Testis (tissue), 3 donors: ENCODE data around the gene NAIF1. TPM values are rescaled to one million over a fixed set of nuclear protein-coding genes. Genes with fewer than 3 reads are reported as not detected.
A peak's percentile ranks its signal among the peaks of the same experiment; 100 is the strongest.

Source experiments
- DNase-seq: peaks from one replicate; pipeline ENCODE4 v3.0.0-alpha.2; 2019
- H3K27ac ChIP-seq, 2 donors: fragments of 200-600 bp; sonication (generic); one replicate each; pipeline ENCODE4 v1.5.1; 2019
- H3K27me3 ChIP-seq: fragments of 200-600 bp; sonication (generic); one replicate; pipeline ENCODE4 v1.5.1; 2019
- H3K36me3 ChIP-seq: fragments of 200-600 bp; sonication (generic); one replicate; pipeline ENCODE4 v1.5.1; 2017; ENCODE audit warnings: low read depth; ENCODE audit errors: missing control alignments
- H3K4me1 ChIP-seq: fragments of 200-600 bp; sonication (generic); one replicate; pipeline ENCODE4 v1.5.1; 2019
- H3K4me3 ChIP-seq, 2 donors: fragments of 200-600 bp; sonication (generic); one replicate each; pipeline ENCODE4 v1.5.1; 2017 to 2019
- H3K9me3 ChIP-seq: fragments of 200-600 bp; sonication (generic); one replicate; pipeline ENCODE4 v1.5.1; 2017
- CTCF ChIP-seq, 3 experiments: fragments of 450-650 bp in 2 of 3; fragments of 200-600 bp in 1 of 3; sonication (generic) in 1 of 3; IDR thresholded peaks; one replicate each; pipeline ENCODE4 v1.5.1; 2016 to 2019; ENCODE audit warnings: antibody characterized with exemption in 3 of 3, mild to moderate bottlenecking in 2 of 3, moderate library complexity in 1 of 3
- POLR2A ChIP-seq: fragments of 450-650 bp; IDR thresholded peaks from one replicate; pipeline ENCODE4 v1.6.1; 2017; ENCODE audit warnings: antibody characterized with exemption, mild to moderate bottlenecking, moderate library complexity
- WGBS, 2 donors: methylation state at CpG; one replicate each; pipeline ENCODE4 v1.1.5; 2018; 5-methylcytosine and 5-hydroxymethylcytosine counted together
- intact Hi-C: fragments of 100-400 bp; cut with DNase I; formaldehyde crosslinking; loops from one replicate; pipeline ENCODE4 v1.15.1; 2023; ENCODE audit warnings: low total_unique reads
- polyA plus RNA-seq: library from polyadenylated mRNA; stranded (reverse); fragments of 350-450 nt; fragmentation: Illumina TruSeq; extraction: RNeasy Lipid Tissue Mini Kit (QIAGEN cat#74804); gene quantifications from one replicate; pipeline ENCODE4 v1.2.3, GENCODE V29; 2014; ENCODE audit warnings: low read depth, low replicate concordance; ENCODE audit not compliant: insufficient read depth
- total RNA-seq, 2 donors: library from RNA; depleted of rRNA; stranded (reverse); fragments of >200 nt; gene quantifications; one replicate each; pipeline ENCODE4 v1.2.3, GENCODE V29; 2016

NAIF1 gene
- total and polyA plus RNA-seq, 3 donors from 2014 or later: 18.5 to 25.1 (median 19.4) TPM

DNA sequence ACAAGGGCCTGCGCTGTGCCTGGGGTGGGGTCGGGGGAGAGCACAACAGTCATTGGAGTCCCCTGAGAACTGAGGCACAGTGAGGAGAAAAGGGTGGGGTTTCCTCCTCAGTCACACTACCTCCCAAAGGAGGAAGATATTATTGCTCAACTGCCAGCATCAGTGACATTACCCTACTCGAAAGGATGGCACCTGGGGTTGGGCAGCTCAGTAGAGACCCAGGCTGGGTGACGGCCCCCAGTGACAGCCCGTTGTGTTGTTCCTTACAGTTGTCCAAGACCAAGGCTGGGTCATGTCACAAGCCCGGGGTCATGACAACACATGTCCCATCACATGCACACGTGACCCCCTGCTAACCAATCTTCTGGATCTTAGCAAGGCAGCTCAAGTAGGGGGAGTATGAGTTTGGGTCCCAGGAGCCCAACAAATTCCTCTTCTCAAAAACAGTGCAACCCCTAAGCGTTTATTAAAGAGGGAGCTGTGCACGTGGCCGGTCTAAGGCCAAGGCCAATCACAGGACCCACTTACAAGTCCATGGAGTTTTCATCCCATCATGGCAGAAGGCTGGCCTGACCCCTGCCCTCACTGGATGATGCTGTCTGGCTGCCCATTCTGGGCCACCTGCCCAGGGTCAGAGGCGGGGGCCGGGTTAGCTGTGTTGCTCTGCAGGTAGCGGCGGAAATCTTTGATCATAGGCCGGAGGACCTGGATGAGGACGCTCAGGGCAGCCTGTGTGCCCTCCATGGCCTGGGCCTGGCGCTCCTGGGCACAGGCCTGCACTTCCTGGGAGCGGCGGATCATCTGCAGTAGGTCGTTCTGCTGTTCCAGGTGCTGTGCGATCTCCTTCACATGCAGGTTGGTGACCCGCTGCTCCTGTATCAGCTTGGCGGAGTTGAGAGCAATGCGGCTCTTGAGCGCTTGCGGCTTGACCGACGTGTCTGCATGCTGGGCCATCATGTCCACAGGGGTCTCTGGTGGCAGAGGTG, 4.0 kb downstream of the NAIF1 start:
- intact Hi-C loops: no loop called here
- H3K27ac ChIP-seq: no peak overlapping the region

GRCh38 chr9:128062279-128062678, 4.8 kb downstream of the NAIF1 start:
- Histone ChIP-seq H3K4me1 (peaks cover 23% of the 10 kb centered on the region), H3K4me3 (no peak overlapping the region), H3K27me3 (no peaks in the 10 kb centered on the region), H3K9me3 (no peaks in the 10 kb centered on the region), H3K36me3 (no peaks in the 10 kb centered on the region), H3K27ac (peak overlapping the region in 1 of 2 donors; percentile 50)
- WGBS, 2 donors: 62 to 63% methylated on average over 6 of the region's 6 CpGs
- TF ChIP-seq CTCF (IDR thresholded peaks at IDR 0.05) (no peak), POLR2A (no peak)
- DNase-seq: no peak
- intact Hi-C loops: no loop called here

More for the DNA sequence above, 4.0 kb downstream of the NAIF1 start:
- 79 to 93% methylated on average over 9 to 28 of the region's 28 CpGs for WGBS, 2 donors
- H3K4me1 ChIP-seq: peaks cover 21% of the 10 kb centered on the region
- no peak for DNase-seq
- TF ChIP-seq POLR2A: no peak
- no peak for TF ChIP-seq CTCF (IDR thresholded peaks at IDR 0.05)
- no peaks in the 10 kb centered on the region for H3K9me3 ChIP-seq
- no peaks in the 10 kb centered on the region for H3K36me3 ChIP-seq
- no peaks in the 10 kb centered on the region for H3K27me3 ChIP-seq
- H3K4me3 ChIP-seq: no peak overlapping the region

GRCh38 chr9:128061275-128061960, 5.7 kb downstream of the NAIF1 start:
- no peaks in the 10 kb centered on the region for H3K27me3 ChIP-seq
- intact Hi-C loops: no loop called here
- WGBS, 2 donors: 67 to 81% methylated on average over 13 of the region's 13 CpGs
- no peak overlapping the region for H3K4me3 ChIP-seq
- peak overlapping the region in 1 of 2 donors; percentile 50 for H3K27ac ChIP-seq
- H3K36me3 ChIP-seq: no peaks in the 10 kb centered on the region
- TF ChIP-seq CTCF (IDR thresholded peaks at IDR 0.05): no peak
- TF ChIP-seq POLR2A: no peak
- H3K4me1 ChIP-seq: peaks cover 26% of the 10 kb centered on the region
- DNase-seq: no peak
- no peaks in the 10 kb centered on the region for H3K9me3 ChIP-seq

DNA sequence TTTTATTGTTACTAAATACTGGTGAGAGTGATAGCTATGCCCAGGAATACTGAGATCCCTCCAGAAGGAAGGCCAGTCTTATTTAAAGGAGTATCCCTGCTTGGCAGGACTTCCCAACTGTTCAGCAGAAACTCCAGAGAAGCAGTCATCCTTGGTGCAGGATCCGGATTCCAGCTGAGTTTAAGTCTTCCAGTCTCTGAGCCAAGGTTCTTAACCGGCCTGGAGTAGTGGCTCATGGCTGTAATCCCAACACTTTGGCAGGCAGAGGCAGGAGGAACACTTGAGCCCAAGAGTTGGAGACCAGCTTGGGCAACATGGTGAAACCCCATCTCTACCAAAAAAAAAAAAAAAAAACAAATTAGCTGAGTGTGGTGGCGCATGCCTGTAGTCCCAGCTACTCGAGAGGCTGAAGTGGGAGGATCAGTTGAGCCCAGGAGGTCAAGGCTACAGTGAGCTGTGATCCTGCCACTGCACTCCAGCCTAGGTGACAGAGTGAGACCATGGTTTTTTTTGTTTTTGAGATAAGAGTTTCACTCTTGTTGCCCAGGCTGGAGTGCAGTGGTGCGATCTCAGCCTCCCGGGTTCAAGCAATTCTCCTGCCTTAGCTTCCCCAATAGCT, 7.6 kb downstream of the NAIF1 start:
- H3K27ac ChIP-seq: no peak overlapping the region
- 74 to 77% methylated on average over 6 of the region's 6 CpGs for WGBS, 2 donors
- peaks cover 31% of the 10 kb centered on the region for H3K4me1 ChIP-seq
- TF ChIP-seq CTCF (IDR thresholded peaks at IDR 0.05) (no peak), POLR2A (no peak)
- no peaks in the 10 kb centered on the region for H3K9me3 ChIP-seq
- intact Hi-C loops: no loop called here
- no peaks in the 10 kb centered on the region for H3K27me3 ChIP-seq
- H3K4me3 ChIP-seq: no peak overlapping the region
- DNase-seq: no peak
- H3K36me3 ChIP-seq: no peaks in the 10 kb centered on the region
